Mesenchymal stem cell (in vitro differentiated cells and primary cell): ENCODE data around the gene CLK1.

Experiments used
- DNase-seq: peaks from one replicate; pipeline ENCODE4 v3.0.0-alpha.2; 2013
- H2AFZ ChIP-seq: one replicate; pipeline ENCODE4 v1.6.1; 2013; ENCODE audit warnings: low read depth, mild to moderate bottlenecking, control low read depth, inconsistent platforms, low read length, moderate library complexity
- H2AK5ac ChIP-seq: 2 replicates; pipeline ENCODE4 v1.6.1; 2013; ENCODE audit warnings: low read length, moderate library complexity, mild to moderate bottlenecking, inconsistent platforms; ENCODE audit not compliant: severe bottlenecking
- H2BK120ac ChIP-seq: one replicate; pipeline ENCODE4 v1.6.1; 2013; ENCODE audit warnings: low read depth, mild to moderate bottlenecking, inconsistent platforms, low read length, moderate library complexity
- H2BK12ac ChIP-seq, 2 experiments: one replicate each; pipeline ENCODE4 v1.6.1; 2013; ENCODE audit warnings: inconsistent platforms in 2 of 2, low read length in 2 of 2, mild to moderate bottlenecking in 2 of 2, moderate library complexity in 2 of 2, control low read depth in 1 of 2
- H2BK15ac ChIP-seq: one replicate; pipeline ENCODE4 v1.6.1; 2013; ENCODE audit warnings: mild to moderate bottlenecking, low read depth, inconsistent platforms; ENCODE audit not compliant: poor library complexity, severe bottlenecking
- H2BK5ac ChIP-seq: 2 replicates; pipeline ENCODE4 v1.6.1; 2013; ENCODE audit warnings: low read depth, mild to moderate bottlenecking, low read length, control low read depth, inconsistent platforms; ENCODE audit not compliant: poor library complexity, severe bottlenecking
- H3K14ac ChIP-seq, 2 experiments: one replicate each; pipeline ENCODE4 v1.6.1; 2013; ENCODE audit warnings: inconsistent platforms in 2 of 2, low read length in 2 of 2, control low read depth in 1 of 2, mild to moderate bottlenecking in 1 of 2, moderate library complexity in 1 of 2
- H3K18ac ChIP-seq, 2 experiments: one replicate each; pipeline ENCODE4 v1.6.1; 2013; ENCODE audit warnings: inconsistent platforms in 2 of 2, low read length in 2 of 2, control low read depth in 1 of 2, low read depth in 1 of 2, mild to moderate bottlenecking in 1 of 2
- H3K23ac ChIP-seq, 2 experiments: one replicate each; pipeline ENCODE4 v1.6.1; 2013; ENCODE audit warnings: inconsistent platforms in 2 of 2, low read length in 2 of 2, mild to moderate bottlenecking in 2 of 2, moderate library complexity in 2 of 2, control low read depth in 1 of 2
- H3K27ac ChIP-seq: 2 replicates; pipeline ENCODE4 v1.5.1; 2013; ENCODE audit warnings: mild to moderate bottlenecking, moderate library complexity, low read length, control low read depth, inconsistent platforms; ENCODE audit not compliant: poor library complexity, severe bottlenecking
- H3K27me3 ChIP-seq, 2 experiments: 2 replicates each; pipeline versions ENCODE4 v1.6.1 to v1.7.0; 2013; ENCODE audit warnings: low read length in 2 of 2, mild to moderate bottlenecking in 2 of 2, moderate library complexity in 2 of 2, control low read depth in 1 of 2, inconsistent platforms in 1 of 2; ENCODE audit not compliant: control insufficient read depth in 1 of 2, insufficient read depth in 1 of 2
- H3K36me3 ChIP-seq, 2 experiments: 2 replicates each; pipeline versions ENCODE4 v1.6.1 to v1.7.0; 2013; ENCODE audit warnings: low read length in 2 of 2, control low read depth in 1 of 2, inconsistent platforms in 1 of 2, low read depth in 1 of 2, mild to moderate bottlenecking in 1 of 2; ENCODE audit not compliant: insufficient read depth in 2 of 2, control insufficient read depth in 1 of 2
- H3K4ac ChIP-seq, 2 experiments: one replicate each; pipeline ENCODE4 v1.6.1; 2013; ENCODE audit warnings: inconsistent platforms in 2 of 2, low read length in 2 of 2, mild to moderate bottlenecking in 2 of 2, moderate library complexity in 2 of 2, control low read depth in 1 of 2, low read depth in 1 of 2
- H3K4me1 ChIP-seq: 2 replicates; pipeline ENCODE4 v1.6.1; 2013; ENCODE audit warnings: low read depth, low read length, control low read depth; ENCODE audit not compliant: control insufficient read depth, insufficient read depth
- H3K4me2 ChIP-seq: 2 replicates; pipeline ENCODE4 v1.6.1; 2013; ENCODE audit warnings: low read length, mild to moderate bottlenecking, inconsistent platforms; ENCODE audit not compliant: poor library complexity, severe bottlenecking
- H3K4me3 ChIP-seq, 2 experiments: 2 replicates each; pipeline versions ENCODE4 v1.5.1 to v1.7.0; 2013; ENCODE audit warnings: low read length in 2 of 2, mild to moderate bottlenecking in 2 of 2, control low read depth in 1 of 2, low read depth in 1 of 2; ENCODE audit not compliant: insufficient read depth in 1 of 2
- H3K79me1 ChIP-seq: replicated peaks from 2 replicates; pipeline ENCODE4 v1.6.1; 2013; ENCODE audit warnings: mild to moderate bottlenecking, control low read depth, low read length, inconsistent platforms; ENCODE audit not compliant: poor library complexity, severe bottlenecking
- H3K9ac ChIP-seq: 2 replicates; pipeline ENCODE4 v1.7.0; 2013; ENCODE audit warnings: mild to moderate bottlenecking, low read length, moderate library complexity
- H3K9me3 ChIP-seq: 2 replicates; pipeline ENCODE4 v1.7.0; 2013; ENCODE audit warnings: mild to moderate bottlenecking, low read length; ENCODE audit not compliant: control insufficient read depth
- H4K8ac ChIP-seq: one replicate; pipeline ENCODE4 v1.6.1; 2013; ENCODE audit warnings: inconsistent platforms, mild to moderate bottlenecking, low read length, moderate library complexity
- H4K91ac ChIP-seq: one replicate; pipeline ENCODE4 v1.6.1; 2013; ENCODE audit warnings: mild to moderate bottlenecking, low read length, inconsistent platforms
- WGBS: methylation state at CpG from one replicate; pipeline ENCODE4 v1.1.7; 2013; ENCODE audit warnings: mixed read lengths; 5-methylcytosine and 5-hydroxymethylcytosine counted together

The CLK1 gene

DNA sequence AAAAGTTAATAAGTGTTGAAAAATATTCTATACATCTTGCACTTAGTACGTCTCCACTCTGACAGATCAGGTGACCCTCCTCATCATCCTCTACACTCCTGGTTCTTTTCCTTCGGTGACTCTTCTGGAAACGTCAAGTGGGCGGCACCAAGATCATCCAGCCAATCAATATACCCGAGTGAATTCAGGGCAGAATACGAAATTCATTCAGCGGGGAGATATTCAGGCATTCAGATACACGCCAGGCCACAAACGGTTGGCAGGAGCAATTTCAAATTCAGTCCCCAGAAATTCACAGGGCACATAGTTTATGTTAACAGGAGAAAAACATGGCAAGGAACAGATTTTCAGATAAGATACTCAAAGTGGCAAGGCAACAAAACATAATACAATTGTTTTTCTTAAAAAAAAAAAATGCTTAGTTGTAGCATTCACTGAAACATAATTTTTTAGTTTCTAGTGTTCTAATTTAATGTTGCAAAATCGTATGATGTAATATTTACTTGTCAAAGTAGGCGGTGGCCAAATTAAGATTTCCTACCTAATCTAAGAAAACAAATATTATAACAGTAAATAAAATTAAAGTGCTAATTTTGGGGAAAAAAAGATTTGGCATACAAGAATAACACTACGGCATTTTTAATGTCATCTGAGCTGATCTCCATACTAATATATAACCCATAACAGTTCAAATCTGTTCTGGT, 4.2 kb downstream of the CLK1 start:
- H3K18ac ChIP-seq: no peak overlapping the region

DNA sequence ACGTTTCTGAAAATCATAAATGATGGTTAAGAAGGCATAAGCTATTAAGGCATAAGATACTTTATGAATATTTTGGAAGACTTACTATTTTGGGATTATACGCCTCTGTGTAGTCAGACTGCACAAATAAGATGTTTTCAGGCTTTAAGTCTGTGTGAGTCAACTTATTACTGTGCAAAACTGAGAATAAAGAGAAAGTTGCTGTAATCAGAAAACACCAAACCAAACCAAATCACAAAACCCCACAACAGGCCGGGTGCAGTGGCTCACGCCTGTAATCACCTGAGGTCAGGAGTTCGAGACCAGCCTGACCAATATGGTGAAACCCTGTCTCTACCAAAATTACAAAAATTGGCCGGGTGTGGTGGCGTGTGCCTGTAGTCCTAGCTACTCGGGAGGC, 7.7 kb downstream of the CLK1 start:
- 92% methylated on average over 8 of the region's 8 CpGs for WGBS
- no peak overlapping the region for H3K18ac ChIP-seq

More for the DNA sequence above, 4.2 kb downstream of the CLK1 start:
- H2BK12ac ChIP-seq: no peak overlapping the region
- H4K91ac ChIP-seq: no peak overlapping the region
- H2BK120ac ChIP-seq: no peak overlapping the region
- H3K4ac ChIP-seq: no peak overlapping the region
- peaks cover 5% of the 10 kb centered on the region for H3K4me1 ChIP-seq
- peaks cover 3% of the 10 kb centered on the region for H3K79me1 ChIP-seq
- no peak overlapping the region for H3K14ac ChIP-seq
- no peaks in the 10 kb centered on the region for H3K27me3 ChIP-seq
- 97% methylated on average over 10 of the region's 12 CpGs for WGBS
- H3K36me3 ChIP-seq: peaks cover 25 to 64% of the 10 kb centered on the region in 2 experiments
- H3K27ac ChIP-seq: no peak overlapping the region
- no peak overlapping the region for H2BK15ac ChIP-seq
- no peak overlapping the region for H2BK5ac ChIP-seq
- peak overlapping the region; percentile 100 for H3K9ac ChIP-seq
- no peak overlapping the region for H4K8ac ChIP-seq
- no peak overlapping the region for H2AK5ac ChIP-seq
- H3K4me2 ChIP-seq: no peak overlapping the region
- DNase-seq: no peak
- H2AFZ ChIP-seq: no peak overlapping the region
- H3K4me3 ChIP-seq: peak overlapping the region in 1 of 2 experiments; percentile 100
- H3K9me3 ChIP-seq: no peaks in the 10 kb centered on the region
- no peak overlapping the region for H3K23ac ChIP-seq

GRCh38 chr2:200852605-200853004, 11.9 kb downstream of the CLK1 start:
- H2AFZ ChIP-seq: no peak overlapping the region
- no peak overlapping the region for H3K27ac ChIP-seq
- H2BK120ac ChIP-seq: no peak overlapping the region
- H3K27me3 ChIP-seq: no peaks in the 10 kb centered on the region
- H3K4me1 ChIP-seq: no peaks in the 10 kb centered on the region
- H2BK5ac ChIP-seq: no peak overlapping the region
- no peak overlapping the region for H2AK5ac ChIP-seq
- H3K4ac ChIP-seq: no peak overlapping the region
- H3K23ac ChIP-seq: no peak overlapping the region
- H3K4me3 ChIP-seq: no peak overlapping the region
- no CpG with 5 or more reads among the region's 2 CpGs for WGBS
- H3K18ac ChIP-seq: no peak overlapping the region
- peaks cover 37 to 71% of the 10 kb centered on the region in 2 experiments for H3K36me3 ChIP-seq
- no peak overlapping the region for H4K8ac ChIP-seq
- H4K91ac ChIP-seq: no peak overlapping the region
- H2BK15ac ChIP-seq: no peak overlapping the region
- H3K9me3 ChIP-seq: no peaks in the 10 kb centered on the region
- H3K14ac ChIP-seq: no peak overlapping the region
- H2BK12ac ChIP-seq: no peak overlapping the region
- H3K79me1 ChIP-seq: peaks cover 7% of the 10 kb centered on the region
- DNase-seq: no peak
- no peak overlapping the region for H3K4me2 ChIP-seq
- H3K9ac ChIP-seq: no peak overlapping the region

More for the DNA sequence above, 7.7 kb downstream of the CLK1 start:
- Histone ChIP-seq H3K9ac (no peak overlapping the region), H2BK12ac (no peak overlapping the region), H2BK120ac (no peak overlapping the region), H3K4me2 (no peak overlapping the region), H2AFZ (no peak overlapping the region), H3K14ac (no peak overlapping the region), H2AK5ac (no peak overlapping the region), H3K79me1 (peaks cover 7% of the 10 kb centered on the region), H3K4me1 (peaks cover 4% of the 10 kb centered on the region), H2BK5ac (no peak overlapping the region), H2BK15ac (no peak overlapping the region), H3K4ac (no peak overlapping the region), H4K91ac (no peak overlapping the region), H3K4me3 (no peak overlapping the region), H3K9me3 (no peaks in the 10 kb centered on the region), H3K36me3 (peaks cover 42 to 98% of the 10 kb centered on the region in 2 experiments), H3K27ac (no peak overlapping the region), H3K27me3 (no peaks in the 10 kb centered on the region), H4K8ac (no peak overlapping the region), H3K23ac (no peak overlapping the region)
- no peak for DNase-seq

DNA sequence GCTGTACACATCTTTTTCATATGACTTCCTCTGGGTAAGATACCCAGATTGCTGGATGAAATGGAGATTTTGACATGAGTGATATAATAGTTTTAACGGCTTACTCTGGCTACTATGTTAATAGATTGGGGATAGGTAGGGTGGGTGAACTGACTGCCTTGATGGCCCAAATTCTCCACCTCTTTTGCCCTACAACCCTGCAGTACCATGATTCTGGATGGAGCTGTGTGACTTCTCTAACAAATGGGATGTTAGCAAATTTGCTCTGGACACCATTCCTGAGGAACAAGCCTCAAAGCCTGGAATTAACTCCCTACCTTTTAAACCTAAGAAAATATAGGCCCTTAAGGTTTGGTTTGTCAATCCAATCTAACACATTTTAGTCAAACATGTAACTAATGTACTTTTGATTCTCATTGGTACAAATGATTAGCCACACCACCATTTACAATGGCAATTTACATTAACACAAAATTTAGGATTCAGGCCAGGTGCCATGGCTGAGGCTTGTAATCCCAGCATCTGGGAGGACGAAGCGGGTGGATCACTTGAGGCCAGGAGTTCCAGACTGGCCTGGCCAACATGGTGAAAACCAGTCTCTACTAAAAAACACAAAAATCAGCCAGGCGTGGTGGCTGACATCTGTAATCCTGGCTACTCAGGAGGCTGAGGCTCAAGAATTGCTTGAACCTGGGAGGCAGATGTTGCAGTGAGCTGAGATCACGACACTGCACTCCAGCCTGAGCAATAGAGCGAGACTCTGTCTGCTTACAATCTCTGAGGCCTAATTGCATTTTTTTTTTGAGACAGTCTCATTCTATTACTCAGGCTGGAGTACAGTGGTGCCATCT, 12.8 kb downstream of the CLK1 start:
- Histone ChIP-seq H3K79me1 (peaks cover 5% of the 10 kb centered on the region), H3K9me3 (no peaks in the 10 kb centered on the region), H2BK12ac (no peak overlapping the region), H3K14ac (no peak overlapping the region), H3K27ac (no peak overlapping the region), H4K8ac (no peak overlapping the region), H3K27me3 (no peaks in the 10 kb centered on the region), H3K4me2 (no peak overlapping the region), H2BK120ac (no peak overlapping the region), H2AK5ac (no peak overlapping the region), H2BK5ac (no peak overlapping the region), H2AFZ (no peak overlapping the region), H4K91ac (no peak overlapping the region), H3K4ac (no peak overlapping the region), H3K23ac (no peak overlapping the region), H3K36me3 (peaks cover 33 to 61% of the 10 kb centered on the region in 2 experiments), H2BK15ac (no peak overlapping the region), H3K18ac (no peak overlapping the region), H3K4me1 (no peaks in the 10 kb centered on the region), H3K9ac (no peak overlapping the region), H3K4me3 (no peak overlapping the region)
- 100% methylated on average over 6 of the region's 6 CpGs for WGBS
- DNase-seq: no peak
